Activated T-cell treated with anti-CD3 and anti-CD28 coated beads, Interleukin-2, amount 50 U/mL, for 4 hours (primary cell): ENCODE measurements around the gene NCF4. TPM values are rescaled to one million over a fixed set of nuclear protein-coding genes. Genes with fewer than 3 reads are reported as not detected.

Experiments
- ATAC-seq, 2 donors: fragments of 200-7000 bp; cut with Tn5 transposase; one replicate each; pipeline ENCODE4 v1.10.0; 2021
- DNase-seq: peaks from one replicate; pipeline ENCODE4 v3.0.0-alpha.2; 2020
- H3K27me3 Mint-ChIP-seq: one replicate; pipeline ENCODE4 v1.8.0; 2021; ENCODE audit warnings: low read depth, mixed read lengths
- H3K36me3 Mint-ChIP-seq: one replicate; pipeline ENCODE4 v1.8.0; 2022; ENCODE audit warnings: mixed read lengths; ENCODE audit not compliant: insufficient read depth
- H3K4me1 Mint-ChIP-seq: one replicate; pipeline ENCODE4 v1.8.0; 2021; ENCODE audit warnings: low read depth, mixed read lengths
- H3K4me3 Mint-ChIP-seq: one replicate; pipeline ENCODE4 v1.8.0; 2021; ENCODE audit warnings: mild to moderate bottlenecking, moderate library complexity, mixed read lengths
- H3K9me3 Mint-ChIP-seq: one replicate; pipeline ENCODE4 v1.8.0; 2021; ENCODE audit warnings: mixed read lengths
- total RNA-seq, 3 donors: library from RNA; stranded (reverse); gene quantifications; one replicate each; pipeline ENCODE4 v1.2.1, GENCODE V29; 2021

NCF4 gene
- total RNA-seq, 3 donors from 2014 or later, result 1.2 to 2.3 (median 1.4) TPM

DNA sequence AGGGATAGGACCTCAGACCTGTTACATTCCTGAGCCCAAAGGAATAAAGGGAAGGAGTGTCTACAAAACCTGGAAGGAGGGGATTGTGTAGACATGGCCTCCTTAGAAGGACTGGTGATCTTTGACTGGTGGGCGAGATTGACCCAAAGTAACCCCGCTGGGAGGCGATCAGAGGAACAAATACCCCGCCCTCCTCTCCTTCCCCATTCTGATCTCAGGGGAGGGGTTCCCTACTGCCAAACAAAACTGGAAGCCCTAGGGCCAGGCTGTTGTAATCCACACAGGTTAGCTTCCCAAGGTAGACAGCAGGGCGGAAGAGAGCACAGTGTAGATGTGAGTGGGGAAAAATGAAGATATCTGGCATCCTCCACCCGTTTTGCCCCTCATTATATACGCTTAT lies 24.7 kb downstream of the NCF4 start:
- H3K4me1 Mint-ChIP-seq, result peaks cover 20% of the 10 kb centered on the region
- H3K9me3 Mint-ChIP-seq, result peaks cover 21% of the 10 kb centered on the region
- no peaks in the 10 kb centered on the region for H3K36me3 Mint-ChIP-seq
- no peak for DNase-seq
- no peak overlapping the region for H3K4me3 Mint-ChIP-seq
- H3K27me3 Mint-ChIP-seq, result peaks cover 13% of the 10 kb centered on the region
- ATAC-seq, result no peak

- H3K36me3 Mint-ChIP-seq, result no peaks in the 10 kb centered on the region
- DNase-seq (no peak), ATAC-seq (no peak)
- H3K4me1 Mint-ChIP-seq, result peaks cover 20% of the 10 kb centered on the region
- H3K27me3 Mint-ChIP-seq, result peaks cover 13% of the 10 kb centered on the region
- H3K9me3 Mint-ChIP-seq, result peaks cover 17% of the 10 kb centered on the region
- no peak overlapping the region for H3K4me3 Mint-ChIP-seq
Measured at GRCh38 chr22:36886016-36886415, 25.2 kb downstream of the NCF4 start.

DNA sequence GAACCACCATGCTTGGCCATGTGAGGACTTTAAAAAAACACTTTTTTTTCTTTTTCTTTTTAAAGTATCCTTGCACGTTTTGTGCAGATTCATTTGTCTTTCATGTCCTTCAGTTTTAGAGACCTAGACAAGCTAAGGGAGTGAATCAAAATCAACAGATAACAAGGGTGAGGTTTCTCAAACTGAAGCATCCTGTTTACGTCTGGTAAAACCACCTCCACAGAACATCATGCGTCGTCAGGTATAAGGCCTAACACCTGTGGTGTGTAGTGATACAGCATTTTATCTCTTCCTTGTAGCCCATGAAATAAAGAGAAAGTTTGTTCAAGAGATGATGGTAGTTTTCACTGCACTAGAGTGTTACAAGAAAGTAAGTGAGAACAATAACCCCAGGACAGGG lies 26.4 kb downstream of the NCF4 start:
- Mint-ChIP-seq H3K27me3 (peaks cover 13% of the 10 kb centered on the region), H3K4me3 (no peak overlapping the region), H3K9me3 (peaks cover 9% of the 10 kb centered on the region), H3K36me3 (no peaks in the 10 kb centered on the region), H3K4me1 (peaks cover 13% of the 10 kb centered on the region)
- ATAC-seq (peak in 1 of 2 donors; percentile 18), DNase-seq (no peak)

- Mint-ChIP-seq H3K9me3 (peaks cover 8% of the 10 kb centered on the region), H3K4me1 (peaks cover 8% of the 10 kb centered on the region), H3K36me3 (no peaks in the 10 kb centered on the region), H3K27me3 (peaks cover 5% of the 10 kb centered on the region), H3K4me3 (no peak overlapping the region)
- no peak for DNase-seq
- ATAC-seq, result no peak
Measured at GRCh38 chr22:36891646-36892045, 30.8 kb downstream of the NCF4 start.

- Mint-ChIP-seq H3K27me3 (peaks cover 4% of the 10 kb centered on the region), H3K4me3 (no peak overlapping the region)
- DNase-seq, result no peak
Measured at GRCh38 chr22:36892292-36892691, 31.5 kb downstream of the NCF4 start.

DNA sequence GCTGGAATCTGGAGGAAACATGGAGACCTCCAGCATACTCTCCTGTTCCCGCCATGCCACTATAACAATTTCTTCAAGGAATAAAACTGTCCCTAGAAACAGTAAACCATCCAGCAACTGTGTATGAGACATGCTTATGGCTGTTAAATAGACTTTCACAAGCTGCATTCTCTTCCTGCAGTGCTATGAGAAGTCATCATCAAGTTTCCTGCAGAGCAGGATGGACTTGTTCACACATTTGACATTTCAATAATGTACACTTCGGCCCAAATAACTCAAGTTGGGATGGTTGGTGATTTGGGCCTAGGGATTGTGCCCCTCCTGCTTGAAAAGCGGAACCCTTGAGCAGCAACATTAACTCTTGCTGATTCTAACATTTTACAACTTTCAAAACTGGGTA lies 32.5 kb downstream of the NCF4 start:
- H3K36me3 Mint-ChIP-seq, result no peaks in the 10 kb centered on the region
- DNase-seq (no peak), ATAC-seq (no peak)
- H3K4me1 Mint-ChIP-seq, result no peaks in the 10 kb centered on the region
- H3K4me3 Mint-ChIP-seq, result no peak overlapping the region
- no peaks in the 10 kb centered on the region for H3K27me3 Mint-ChIP-seq
- H3K9me3 Mint-ChIP-seq, result peaks cover 8% of the 10 kb centered on the region

More at GRCh38 chr22:36892292-36892691, 31.5 kb downstream of the NCF4 start:
- Mint-ChIP-seq H3K4me1 (peaks cover 4% of the 10 kb centered on the region), H3K9me3 (peaks cover 8% of the 10 kb centered on the region), H3K36me3 (no peaks in the 10 kb centered on the region)
- ATAC-seq, result no peak

GRCh38 chr22:36894266-36894665 lies 33.5 kb downstream of the NCF4 start:
- H3K9me3 Mint-ChIP-seq, result peaks cover 8% of the 10 kb centered on the region
- peaks cover 2% of the 10 kb centered on the region for H3K27me3 Mint-ChIP-seq
- H3K4me1 Mint-ChIP-seq, result no peaks in the 10 kb centered on the region
- ATAC-seq (no peak), DNase-seq (no peak)
- H3K36me3 Mint-ChIP-seq, result no peaks in the 10 kb centered on the region
- H3K4me3 Mint-ChIP-seq, result no peak overlapping the region

DNA sequence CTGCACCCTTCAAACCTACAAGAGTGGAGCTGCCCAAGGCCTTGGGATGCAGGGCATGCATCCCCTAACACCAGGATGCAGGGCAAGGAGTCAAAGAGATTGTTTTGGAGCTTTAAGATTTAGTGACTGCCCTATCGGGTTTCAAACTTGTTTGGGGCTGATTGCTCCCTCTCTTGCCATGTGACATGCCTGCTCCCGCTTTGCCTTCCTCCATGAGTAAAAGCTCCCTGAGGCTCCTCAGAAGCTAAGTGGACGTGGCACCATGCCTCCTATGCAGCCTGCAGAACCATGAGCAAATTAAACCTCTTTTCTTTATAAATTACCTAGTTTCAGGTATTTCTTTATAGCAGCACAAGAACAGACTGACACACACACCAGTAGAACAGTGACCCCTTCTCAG lies 36.8 kb downstream of the NCF4 start:
- DNase-seq (no peak), ATAC-seq (no peak)
- H3K4me3 Mint-ChIP-seq, result no peak overlapping the region
- H3K4me1 Mint-ChIP-seq, result peaks cover 4% of the 10 kb centered on the region
- H3K27me3 Mint-ChIP-seq, result peaks cover 20% of the 10 kb centered on the region
- H3K36me3 Mint-ChIP-seq, result no peaks in the 10 kb centered on the region
- peaks cover 8% of the 10 kb centered on the region for H3K9me3 Mint-ChIP-seq

DNA sequence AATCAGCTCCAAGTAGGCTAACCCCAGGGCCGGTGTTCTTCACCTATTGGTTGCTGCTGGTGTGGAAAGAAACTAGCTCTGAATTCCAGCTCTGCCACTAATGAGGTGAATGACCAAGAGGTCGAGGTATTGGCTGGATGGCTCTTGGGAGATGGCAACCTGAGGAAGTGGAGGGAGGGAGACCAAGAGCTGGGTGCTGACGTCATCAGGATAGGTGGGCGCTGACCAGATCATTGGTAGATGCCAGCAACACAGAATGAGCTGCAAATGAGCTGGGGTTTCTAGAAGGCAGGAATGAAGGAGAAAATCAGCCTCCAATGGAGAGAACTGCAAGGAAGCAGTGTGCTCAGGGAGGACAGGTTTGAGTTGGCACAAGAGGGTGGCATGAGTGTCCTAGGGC lies 37.9 kb downstream of the NCF4 start:
- Mint-ChIP-seq H3K9me3 (peaks cover 8% of the 10 kb centered on the region), H3K36me3 (no peaks in the 10 kb centered on the region), H3K4me1 (peaks cover 4% of the 10 kb centered on the region), H3K4me3 (no peak overlapping the region), H3K27me3 (peaks cover 28% of the 10 kb centered on the region)
- DNase-seq, result no peak
- ATAC-seq, result no peak

- ATAC-seq, result no peak
- Mint-ChIP-seq H3K27me3 (peaks cover 34% of the 10 kb centered on the region), H3K4me1 (peaks cover 4% of the 10 kb centered on the region), H3K9me3 (peaks cover 8% of the 10 kb centered on the region), H3K4me3 (no peak overlapping the region), H3K36me3 (no peaks in the 10 kb centered on the region)
- no peak for DNase-seq
Measured at GRCh38 chr22:36899498-36899897, 38.7 kb downstream of the NCF4 start.

- H3K4me1 Mint-ChIP-seq, result peaks cover 4% of the 10 kb centered on the region
- no peak for ATAC-seq
- no peak overlapping the region for H3K4me3 Mint-ChIP-seq
- H3K9me3 Mint-ChIP-seq, result peaks cover 4% of the 10 kb centered on the region
- H3K27me3 Mint-ChIP-seq, result peaks cover 37% of the 10 kb centered on the region
- DNase-seq, result no peak
- no peaks in the 10 kb centered on the region for H3K36me3 Mint-ChIP-seq
Measured at GRCh38 chr22:36900225-36900624, 39.4 kb downstream of the NCF4 start.

GRCh38 chr22:36900880-36901279 lies 40.1 kb downstream of the NCF4 start:
- no peaks in the 10 kb centered on the region for H3K36me3 Mint-ChIP-seq
- H3K9me3 Mint-ChIP-seq, result no peaks in the 10 kb centered on the region
- ATAC-seq, result no peak
- DNase-seq, result no peak
- H3K27me3 Mint-ChIP-seq, result peaks cover 39% of the 10 kb centered on the region
- H3K4me3 Mint-ChIP-seq, result no peak overlapping the region
- H3K4me1 Mint-ChIP-seq, result peaks cover 4% of the 10 kb centered on the region

- no peak for DNase-seq
- ATAC-seq, result peak; percentile 52 to 62
- Mint-ChIP-seq H3K4me1 (peaks cover 4% of the 10 kb centered on the region), H3K4me3 (no peak overlapping the region), H3K9me3 (no peaks in the 10 kb centered on the region), H3K27me3 (peaks cover 44% of the 10 kb centered on the region), H3K36me3 (no peaks in the 10 kb centered on the region)
Measured at GRCh38 chr22:36901411-36902142, 40.8 kb downstream of the NCF4 start.

DNA sequence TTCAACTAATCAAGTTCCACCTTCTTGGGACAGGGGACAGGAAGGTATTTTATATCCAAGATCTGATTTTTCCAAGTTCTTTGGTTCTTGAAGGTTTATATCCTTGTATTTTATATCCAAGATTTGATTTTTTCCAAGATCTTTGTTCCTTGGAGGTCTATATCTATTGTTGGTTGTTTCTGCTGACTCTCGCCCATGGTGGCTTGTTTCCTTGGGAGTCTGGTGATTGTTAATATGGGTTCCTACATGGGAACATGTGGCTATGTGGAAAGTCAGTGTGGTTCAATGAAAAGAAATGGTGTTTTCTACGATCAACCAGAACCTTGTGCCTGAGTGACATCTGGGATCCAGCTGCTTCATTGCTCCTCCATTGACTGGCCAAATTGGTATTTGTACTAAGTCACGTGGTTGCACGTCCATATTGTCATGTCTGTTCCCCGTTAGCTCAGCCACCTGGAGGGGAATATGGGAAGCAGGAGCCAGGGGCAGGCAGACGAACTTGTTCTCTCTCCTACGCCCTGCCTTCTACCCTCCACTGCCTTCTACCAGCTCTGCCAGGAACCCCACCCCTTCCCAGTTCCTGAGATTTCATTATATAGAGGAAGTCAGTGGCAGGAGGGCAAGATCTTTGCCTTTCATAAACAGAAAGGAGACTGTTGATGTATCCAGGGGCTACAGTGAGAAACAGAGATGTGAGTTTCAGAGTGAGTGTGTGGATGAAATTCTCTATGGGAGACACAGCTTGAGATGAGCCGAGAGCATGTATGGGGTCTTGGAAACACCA lies 41.5 kb downstream of the NCF4 start:
- Mint-ChIP-seq H3K4me3 (no peak overlapping the region), H3K27me3 (peaks cover 44% of the 10 kb centered on the region), H3K36me3 (no peaks in the 10 kb centered on the region), H3K9me3 (no peaks in the 10 kb centered on the region), H3K4me1 (peaks cover 4% of the 10 kb centered on the region)
- DNase-seq (no peak), ATAC-seq (no peak)
